ENCODE measurements around the gene ANO5.
"Not testable (repeated sequence)": the region's sequence is repeated elsewhere in the genome, so short reads cannot be mapped to it uniquely, and the experiment has no call there.

Gene ANO5

GRCh38 chr11:22207162-22207561, 14.3 kb downstream of the ANO5 start:
- no peak for DNase-seq

- DNase-seq, result no peak
Measured at GRCh38 chr11:22208151-22208858, 15.4 kb downstream of the ANO5 start.

GRCh38 chr11:22216940-22217339, 24.1 kb downstream of the ANO5 start:
- no peak for DNase-seq

- DNase-seq, result no peak
Measured at GRCh38 chr11:22221143-22221542, 28.3 kb downstream of the ANO5 start.

GRCh38 chr11:22225190-22225589, 32.3 kb downstream of the ANO5 start:
- no peak for DNase-seq

GRCh38 chr11:22234743-22235142, 41.9 kb downstream of the ANO5 start:
- no peak for DNase-seq

- peak; percentile 12 for DNase-seq
Measured at GRCh38 chr11:22244986-22245592, 52.2 kb downstream of the ANO5 start.

- no peak for DNase-seq
Measured at GRCh38 chr11:22246992-22247391, 54.1 kb downstream of the ANO5 start.

- no peak for DNase-seq
Measured at GRCh38 chr11:22249871-22250270, 57.0 kb downstream of the ANO5 start.

- DNase-seq, result no peak
Measured at GRCh38 chr11:22256876-22257275, 64.0 kb downstream of the ANO5 start.

GRCh38 chr11:22263613-22264012, 70.7 kb downstream of the ANO5 start:
- no peak for DNase-seq

GRCh38 chr11:22268983-22269624, 76.2 kb downstream of the ANO5 start:
- not testable (repeated sequence) for DNase-seq

- DNase-seq, result no peak
Measured at GRCh38 chr11:22273781-22274180, 80.9 kb downstream of the ANO5 start.

- DNase-seq, result no peak
Measured at GRCh38 chr11:22275600-22275999, 82.7 kb downstream of the ANO5 start.

- DNase-seq, result no peak
Measured at GRCh38 chr11:22276535-22276934, 83.7 kb downstream of the ANO5 start.

GRCh38 chr11:22284991-22285390, 92.1 kb downstream of the ANO5 start:
- DNase-seq, result not testable (repeated sequence)

- DNase-seq, result no peak
Measured at GRCh38 chr11:22302368-22302767, 109.5 kb downstream of the ANO5 start.

- no peak for DNase-seq
Measured at GRCh38 chr11:22304337-22304961, 111.6 kb downstream of the ANO5 start.

GRCh38 chr11:22317656-22318055, 124.8 kb downstream of the ANO5 start:
- no peak for DNase-seq

GRCh38 chr11:22331771-22332170, 138.9 kb downstream of the ANO5 start:
- DNase-seq, result no peak

Measured in activated naive CD4-positive, alpha-beta T cell treated with anti-CD3 and anti-CD28 coated beads, Interleukin-2, amount 50 U/mL, for 16 hours (primary cell).